Natural killer cell (primary cell): ENCODE data around the gene TLE6. TPM values are rescaled to one million over a fixed set of nuclear protein-coding genes. Genes with fewer than 3 reads are reported as not detected.
"Not testable (repeated sequence)": the region's sequence is repeated elsewhere in the genome, so short reads cannot be mapped to it uniquely, and the experiment has no call there.

Experiments used
- ATAC-seq, 3 donors: fragments of 150-1000 bp in 2 of 3; fragments of 200-7000 bp in 1 of 3; cut with Tn5 transposase; 1 replicate in 1 of 3; 2 replicates in 2 of 3; pipeline ENCODE4 v1.10.0; 2021; ENCODE audit warnings: mild to moderate bottlenecking in 2 of 3, moderate library complexity in 2 of 3
- DNase-seq, 2 donors: peaks; one replicate each; pipeline versions ENCODE4 v3.0.0 to v3.0.0-alpha.2; 2013 to 2021; ENCODE audit warnings: mixed read lengths in 1 of 2
- H3K27ac ChIP-seq: one replicate; pipeline ENCODE4 v1.5.1; 2013; ENCODE audit warnings: mild to moderate bottlenecking, low read length
- H3K27me3 ChIP-seq: one replicate; pipeline ENCODE4 v1.6.1; 2013; ENCODE audit warnings: low read length; ENCODE audit not compliant: control insufficient read depth, insufficient read depth
- H3K36me3 ChIP-seq: one replicate; pipeline ENCODE4 v1.6.1; 2013; ENCODE audit warnings: low read length; ENCODE audit not compliant: control insufficient read depth, insufficient read depth
- H3K4me1 ChIP-seq: one replicate; pipeline ENCODE4 v1.6.1; 2013; ENCODE audit warnings: low read length; ENCODE audit not compliant: control insufficient read depth, insufficient read depth
- H3K4me3 ChIP-seq: one replicate; pipeline ENCODE4 v1.5.1; 2013; ENCODE audit warnings: low read length
- H3K9me3 ChIP-seq: one replicate; pipeline ENCODE4 v1.6.1; 2013; ENCODE audit warnings: low read length; ENCODE audit not compliant: control insufficient read depth, insufficient read depth
- H3K27ac Mint-ChIP-seq, 2 donors: one replicate each; pipeline ENCODE4 v1.8.0; 2022; ENCODE audit warnings: mild to moderate bottlenecking in 2 of 2, mixed read lengths in 2 of 2, moderate library complexity in 1 of 2
- H3K27me3 Mint-ChIP-seq, 2 donors: one replicate each; pipeline ENCODE4 v1.8.0; 2022; ENCODE audit warnings: low read depth in 2 of 2, mixed read lengths in 2 of 2
- H3K36me3 Mint-ChIP-seq: one replicate; pipeline ENCODE4 v1.8.0; 2022; ENCODE audit warnings: mixed read lengths
- H3K4me1 Mint-ChIP-seq, 2 donors: one replicate each; pipeline ENCODE4 v1.8.0; 2022; ENCODE audit warnings: mixed read lengths in 2 of 2
- H3K4me3 Mint-ChIP-seq: one replicate; pipeline ENCODE4 v1.8.0; 2022; ENCODE audit warnings: mild to moderate bottlenecking, moderate library complexity, mixed read lengths
- H3K9me3 Mint-ChIP-seq, 2 donors: one replicate each; pipeline ENCODE4 v1.8.0; 2022; ENCODE audit warnings: mixed read lengths in 2 of 2
- WGBS: methylation state at CpG from one replicate; pipeline ENCODE4 v1.1.7; 2013; ENCODE audit warnings: missing lambda C conversion rate; ENCODE audit not compliant: insufficient coverage; 5-methylcytosine and 5-hydroxymethylcytosine counted together
- intact Hi-C: fragments of 100-400 bp; cut with micrococcal nuclease; formaldehyde crosslinking; loops from one replicate; pipeline ENCODE4 v1.14.2; 2022
- total RNA-seq, 4 donors: library from RNA; stranded (reverse); fragments of 120-200 nt in 1 of 4; gene quantifications; one replicate each; pipeline versions ENCODE4 v1.2.3 to v1.2.4, GENCODE V29; 2013 to 2022
- TF ChIP-seq, protein P1 (sequence below): fragments of 200-600 bp; IDR thresholded peaks from one replicate; pipeline ENCODE4 v1.8.0; 2022; ENCODE audit warnings: antibody characterized with exemption

The TLE6 gene
- total RNA-seq, 3 donors from 2014 or later (not counting 1 experiment from before 2014, with no cell fraction given): 0.49 to 2.2 TPM; not detected in 1

GRCh38 chr19:3007975-3008374 is 30.6 kb downstream of the TLE6 start:
- Mint-ChIP-seq H3K27ac (no peak overlapping the region), H3K4me3 (no peak overlapping the region), H3K9me3 (no peaks in the 10 kb centered on the region), H3K4me1 (no peaks in the 10 kb centered on the region), H3K27me3 (no peaks in the 10 kb centered on the region), H3K36me3 (no peaks in the 10 kb centered on the region)
- no peak overlapping the region for H3K27ac ChIP-seq
- 67% methylated on average over 9 of the region's 9 CpGs for WGBS
- no peaks in the 10 kb centered on the region for H3K36me3 ChIP-seq
- TF ChIP-seq, protein P1, sequence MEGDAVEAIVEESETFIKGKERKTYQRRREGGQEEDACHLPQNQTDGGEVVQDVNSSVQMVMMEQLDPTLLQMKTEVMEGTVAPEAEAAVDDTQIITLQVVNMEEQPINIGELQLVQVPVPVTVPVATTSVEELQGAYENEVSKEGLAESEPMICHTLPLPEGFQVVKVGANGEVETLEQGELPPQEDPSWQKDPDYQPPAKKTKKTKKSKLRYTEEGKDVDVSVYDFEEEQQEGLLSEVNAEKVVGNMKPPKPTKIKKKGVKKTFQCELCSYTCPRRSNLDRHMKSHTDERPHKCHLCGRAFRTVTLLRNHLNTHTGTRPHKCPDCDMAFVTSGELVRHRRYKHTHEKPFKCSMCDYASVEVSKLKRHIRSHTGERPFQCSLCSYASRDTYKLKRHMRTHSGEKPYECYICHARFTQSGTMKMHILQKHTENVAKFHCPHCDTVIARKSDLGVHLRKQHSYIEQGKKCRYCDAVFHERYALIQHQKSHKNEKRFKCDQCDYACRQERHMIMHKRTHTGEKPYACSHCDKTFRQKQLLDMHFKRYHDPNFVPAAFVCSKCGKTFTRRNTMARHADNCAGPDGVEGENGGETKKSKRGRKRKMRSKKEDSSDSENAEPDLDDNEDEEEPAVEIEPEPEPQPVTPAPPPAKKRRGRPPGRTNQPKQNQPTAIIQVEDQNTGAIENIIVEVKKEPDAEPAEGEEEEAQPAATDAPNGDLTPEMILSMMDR: no peak
- no peaks in the 10 kb centered on the region for H3K27me3 ChIP-seq
- H3K4me1 ChIP-seq: no peaks in the 10 kb centered on the region
- no peaks in the 10 kb centered on the region for H3K9me3 ChIP-seq
- ATAC-seq (no peak), DNase-seq (no peak)
- intact Hi-C loops: no loop called here
- no peak overlapping the region for H3K4me3 ChIP-seq

- no peaks in the 10 kb centered on the region for H3K4me1 Mint-ChIP-seq
- Histone ChIP-seq H3K4me1 (no peaks in the 10 kb centered on the region), H3K36me3 (no peaks in the 10 kb centered on the region), H3K9me3 (no peaks in the 10 kb centered on the region), H3K27me3 (no peaks in the 10 kb centered on the region), H3K27ac (no peak overlapping the region), H3K4me3 (no peak overlapping the region)
- no peaks in the 10 kb centered on the region for H3K9me3 Mint-ChIP-seq
- no peaks in the 10 kb centered on the region for H3K36me3 Mint-ChIP-seq
- no peaks in the 10 kb centered on the region for H3K27me3 Mint-ChIP-seq
- no peak overlapping the region for H3K27ac Mint-ChIP-seq
- TF ChIP-seq, protein P1: no peak
- DNase-seq (no peak), ATAC-seq (no peak)
- intact Hi-C loops: no loop called here
- WGBS: 88% methylated on average over 6 of the region's 6 CpGs
- no peak overlapping the region for H3K4me3 Mint-ChIP-seq
Observed at GRCh38 chr19:3008994-3009393, 31.6 kb downstream of the TLE6 start.

GRCh38 chr19:3010871-3011270 is 33.5 kb downstream of the TLE6 start:
- Histone ChIP-seq H3K27me3 (no peaks in the 10 kb centered on the region), H3K9me3 (no peaks in the 10 kb centered on the region), H3K27ac (no peak overlapping the region), H3K4me1 (no peaks in the 10 kb centered on the region), H3K4me3 (no peak overlapping the region), H3K36me3 (no peaks in the 10 kb centered on the region)
- Mint-ChIP-seq H3K27me3 (no peaks in the 10 kb centered on the region), H3K4me1 (no peaks in the 10 kb centered on the region), H3K9me3 (no peaks in the 10 kb centered on the region), H3K36me3 (no peaks in the 10 kb centered on the region), H3K27ac (no peak overlapping the region), H3K4me3 (no peak overlapping the region)
- ATAC-seq: no peak
- WGBS: 94% methylated on average over 13 of the region's 13 CpGs
- intact Hi-C loops: no loop called here
- TF ChIP-seq, protein P1: no peak
- no peak for DNase-seq

DNA sequence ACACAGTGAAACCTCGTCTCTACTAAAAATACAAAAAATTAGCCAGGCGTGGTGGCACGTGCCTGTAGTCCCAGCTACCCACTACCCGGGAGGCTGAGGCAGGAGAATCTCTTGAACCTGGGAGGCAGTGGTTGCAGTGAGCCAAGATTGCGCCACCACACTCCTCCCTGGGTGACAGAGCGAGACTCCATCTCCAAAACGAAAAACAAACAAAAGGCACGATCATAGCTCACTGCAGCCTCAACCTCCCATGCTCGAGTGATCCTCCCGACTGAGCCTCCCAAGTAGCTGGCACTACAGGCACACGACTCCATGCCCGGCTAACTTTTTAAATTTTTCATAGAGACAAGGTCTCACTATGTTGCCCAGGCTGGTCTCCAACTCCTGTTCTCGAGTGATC is 34.7 kb downstream of the TLE6 start:
- H3K27ac Mint-ChIP-seq, H3K36me3 Mint-ChIP-seq, H3K4me1 Mint-ChIP-seq, H3K27ac ChIP-seq, DNase-seq, ATAC-seq, H3K27me3 Mint-ChIP-seq, H3K36me3 ChIP-seq, H3K4me1 ChIP-seq, H3K27me3 ChIP-seq, H3K9me3 Mint-ChIP-seq, H3K9me3 ChIP-seq, H3K4me3 Mint-ChIP-seq, H3K4me3 ChIP-seq, intact Hi-C loops: not testable (repeated sequence)
- 89% methylated on average over 13 of the region's 13 CpGs for WGBS
